ENCODE results near the gene PLRG1.

DNA sequence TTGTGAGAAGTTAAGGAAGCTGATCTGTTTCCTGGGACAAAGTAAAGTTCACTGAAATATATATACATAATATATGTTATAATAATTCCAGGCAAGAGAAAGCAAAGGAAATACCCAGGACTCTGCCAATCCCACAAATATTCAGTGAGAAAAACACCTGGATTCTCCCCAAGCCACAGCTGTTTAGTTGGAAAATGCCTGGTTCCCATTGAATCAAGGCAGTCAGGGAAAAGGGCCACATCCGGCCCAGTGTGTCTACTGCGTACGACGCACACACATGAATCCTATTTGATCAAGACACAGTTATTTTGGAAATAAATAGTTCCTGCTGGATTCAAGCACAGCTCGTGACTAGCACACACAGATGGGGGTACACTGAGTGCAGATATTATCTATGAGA is 52.3 kb downstream of the PLRG1 start:
- TF ChIP-seq, protein P1, sequence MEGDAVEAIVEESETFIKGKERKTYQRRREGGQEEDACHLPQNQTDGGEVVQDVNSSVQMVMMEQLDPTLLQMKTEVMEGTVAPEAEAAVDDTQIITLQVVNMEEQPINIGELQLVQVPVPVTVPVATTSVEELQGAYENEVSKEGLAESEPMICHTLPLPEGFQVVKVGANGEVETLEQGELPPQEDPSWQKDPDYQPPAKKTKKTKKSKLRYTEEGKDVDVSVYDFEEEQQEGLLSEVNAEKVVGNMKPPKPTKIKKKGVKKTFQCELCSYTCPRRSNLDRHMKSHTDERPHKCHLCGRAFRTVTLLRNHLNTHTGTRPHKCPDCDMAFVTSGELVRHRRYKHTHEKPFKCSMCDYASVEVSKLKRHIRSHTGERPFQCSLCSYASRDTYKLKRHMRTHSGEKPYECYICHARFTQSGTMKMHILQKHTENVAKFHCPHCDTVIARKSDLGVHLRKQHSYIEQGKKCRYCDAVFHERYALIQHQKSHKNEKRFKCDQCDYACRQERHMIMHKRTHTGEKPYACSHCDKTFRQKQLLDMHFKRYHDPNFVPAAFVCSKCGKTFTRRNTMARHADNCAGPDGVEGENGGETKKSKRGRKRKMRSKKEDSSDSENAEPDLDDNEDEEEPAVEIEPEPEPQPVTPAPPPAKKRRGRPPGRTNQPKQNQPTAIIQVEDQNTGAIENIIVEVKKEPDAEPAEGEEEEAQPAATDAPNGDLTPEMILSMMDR (IDR thresholded peaks at IDR 0.05): no peak
- TF ChIP-seq POLR2A (IDR thresholded peaks at IDR 0.05) (no peak), EP300 (IDR thresholded peaks at IDR 0.05) (no peak)
